H9 (cell line): ENCODE data around the gene OR52B6. TPM values are rescaled to one million over a fixed set of nuclear protein-coding genes. Genes with fewer than 3 reads are reported as not detected.
"Not testable (repeated sequence)": the region's sequence is repeated elsewhere in the genome, so short reads cannot be mapped to it uniquely, and the experiment has no call there.

Source experiments
- DNase-seq: peaks from one replicate; pipeline ENCODE4 v3.0.0-alpha.2; 2017
- H2AFZ ChIP-seq: one replicate; pipeline ENCODE4 v1.6.1; 2013; ENCODE audit warnings: mild to moderate bottlenecking, low read length, control low read depth, moderate library complexity
- H2AK5ac ChIP-seq: 2 replicates; pipeline ENCODE4 v1.6.1; 2013; ENCODE audit warnings: low read length, control low read depth, mixed read lengths; ENCODE audit not compliant: insufficient read length
- H2BK120ac ChIP-seq: one replicate; pipeline ENCODE4 v1.6.1; 2013; ENCODE audit warnings: low read depth, mild to moderate bottlenecking, low read length, control low read depth, inconsistent platforms; ENCODE audit not compliant: poor library complexity, severe bottlenecking
- H2BK12ac ChIP-seq: 2 replicates; pipeline ENCODE4 v1.6.1; 2013; ENCODE audit warnings: low read length, control low read depth, mixed read lengths, low read depth; ENCODE audit not compliant: insufficient read length
- H2BK15ac ChIP-seq: 2 replicates; pipeline ENCODE4 v1.6.1; 2013; ENCODE audit warnings: low read depth, low read length, control low read depth
- H2BK20ac ChIP-seq: one replicate; pipeline ENCODE4 v1.6.1; 2013; ENCODE audit warnings: low read depth, mild to moderate bottlenecking, low read length, control low read depth, inconsistent platforms; ENCODE audit not compliant: poor library complexity, severe bottlenecking
- H2BK5ac ChIP-seq: 2 replicates; pipeline ENCODE4 v1.6.1; 2013; ENCODE audit warnings: low read length, control low read depth, mixed read lengths; ENCODE audit not compliant: insufficient read length
- H3K14ac ChIP-seq: 2 replicates; pipeline ENCODE4 v1.6.1; 2013; ENCODE audit warnings: low read length, control low read depth; ENCODE audit not compliant: insufficient read depth
- H3K18ac ChIP-seq: 2 replicates; pipeline ENCODE4 v1.6.1; 2013; ENCODE audit warnings: low read depth, mild to moderate bottlenecking, mixed read lengths, low read length, control low read depth; ENCODE audit not compliant: insufficient read length
- H3K23ac ChIP-seq: 2 replicates; pipeline ENCODE4 v1.6.1; 2013; ENCODE audit warnings: low read length, control low read depth, mixed read lengths, low read depth; ENCODE audit not compliant: insufficient read length
- H3K23me2 ChIP-seq: 2 replicates; pipeline ENCODE4 v1.6.1; 2013; ENCODE audit warnings: low read depth, mild to moderate bottlenecking, mixed read lengths, low read length, control low read depth; ENCODE audit not compliant: insufficient read length, poor library complexity, severe bottlenecking
- H3K27ac ChIP-seq: 2 replicates; pipeline ENCODE4 v1.5.1; 2013; ENCODE audit warnings: low read length, control low read depth, mixed read lengths, low read depth; ENCODE audit not compliant: insufficient read length
- H3K27me3 ChIP-seq: 2 replicates; pipeline ENCODE4 v1.6.1; 2013; ENCODE audit warnings: low read length, control low read depth, inconsistent platforms; ENCODE audit not compliant: insufficient read depth
- H3K4ac ChIP-seq: 2 replicates; pipeline ENCODE4 v1.6.1; 2013; ENCODE audit warnings: low read depth, mild to moderate bottlenecking, control low read depth, inconsistent platforms, low read length, moderate library complexity
- H3K4me1 ChIP-seq: 2 replicates; pipeline ENCODE4 v1.6.1; 2013; ENCODE audit warnings: low read length, control low read depth, inconsistent platforms; ENCODE audit not compliant: insufficient read depth
- H3K4me2 ChIP-seq: 2 replicates; pipeline ENCODE4 v1.6.1; 2013; ENCODE audit warnings: low read length, control low read depth, mixed read lengths; ENCODE audit not compliant: insufficient read length, insufficient read depth
- H3K56ac ChIP-seq: 2 replicates; pipeline ENCODE4 v1.6.1; 2013; ENCODE audit warnings: low read depth, mild to moderate bottlenecking, mixed read lengths, low read length, control low read depth; ENCODE audit not compliant: insufficient read length
- H3K79me1 ChIP-seq: 2 replicates; pipeline ENCODE4 v1.6.1; 2013; ENCODE audit warnings: low read depth, mild to moderate bottlenecking, moderate library complexity, low read length, control low read depth, inconsistent platforms; ENCODE audit not compliant: insufficient read depth, poor library complexity, severe bottlenecking
- H3K79me2 ChIP-seq: 2 replicates; pipeline ENCODE4 v1.6.1; 2013; ENCODE audit warnings: low read length, control low read depth, inconsistent platforms; ENCODE audit not compliant: insufficient read depth
- H3K9ac ChIP-seq: 2 replicates; pipeline ENCODE4 v1.6.1; 2013; ENCODE audit warnings: low read length, control low read depth, mixed read lengths; ENCODE audit not compliant: insufficient read length; ENCODE audit errors: extremely low read depth
- H3K9me3 ChIP-seq: one replicate; pipeline ENCODE4 v1.6.1; 2013; ENCODE audit warnings: low read depth, low read length, inconsistent platforms; ENCODE audit not compliant: control insufficient read depth
- H3T11ph ChIP-seq: one replicate; pipeline ENCODE4 v1.6.1; 2013; ENCODE audit warnings: mild to moderate bottlenecking, low read length, control low read depth, inconsistent platforms
- H4K20me1 ChIP-seq: one replicate; pipeline ENCODE4 v1.6.1; 2013; ENCODE audit not compliant: control insufficient read depth, insufficient read length, insufficient read depth
- H4K5ac ChIP-seq: 2 replicates; pipeline ENCODE4 v1.6.1; 2013; ENCODE audit warnings: low read depth, mild to moderate bottlenecking, mixed read lengths, low read length, control low read depth; ENCODE audit not compliant: insufficient read length
- H4K8ac ChIP-seq: replicated peaks from 2 replicates; pipeline ENCODE4 v1.6.1; 2013; ENCODE audit warnings: low read length, control low read depth, mixed read lengths, low read depth; ENCODE audit not compliant: insufficient read length
- H4K91ac ChIP-seq: 2 replicates; pipeline ENCODE4 v1.6.1; 2013; ENCODE audit warnings: low read depth, mild to moderate bottlenecking, moderate library complexity, mixed read lengths, low read length, control low read depth; ENCODE audit not compliant: insufficient read length
- H3K27ac Mint-ChIP-seq, 3 experiments: 2 replicates in 2 of 3; 3 replicates in 1 of 3; pipeline ENCODE4 v1.8.0; 2020 to 2021; ENCODE audit warnings: mixed read lengths in 3 of 3, mild to moderate bottlenecking in 1 of 3, moderate library complexity in 1 of 3
- H3K27me3 Mint-ChIP-seq: 2 replicates; pipeline ENCODE4 v1.8.0; 2021; ENCODE audit warnings: low read depth, mild to moderate bottlenecking, moderate library complexity, mixed read lengths
- H3K36me3 Mint-ChIP-seq, 3 experiments: 2 replicates in 2 of 3; 3 replicates in 1 of 3; pipeline ENCODE4 v1.8.0; 2020 to 2021; ENCODE audit warnings: low read depth in 3 of 3, mixed read lengths in 3 of 3; ENCODE audit not compliant: insufficient read depth in 1 of 3
- H3K4me1 Mint-ChIP-seq, 2 experiments: 2 replicates each; pipeline ENCODE4 v1.8.0; 2020; ENCODE audit warnings: mixed read lengths in 2 of 2
- H3K4me3 Mint-ChIP-seq, 2 experiments: 2 replicates in 1 of 2; 3 replicates in 1 of 2; pipeline ENCODE4 v1.8.0; 2020 to 2021; ENCODE audit warnings: mild to moderate bottlenecking in 2 of 2, mixed read lengths in 2 of 2, moderate library complexity in 1 of 2
- H3K9me3 Mint-ChIP-seq, 2 experiments: 2 replicates in 1 of 2; 3 replicates in 1 of 2; pipeline ENCODE4 v1.8.0; 2020; ENCODE audit warnings: mild to moderate bottlenecking in 2 of 2, mixed read lengths in 2 of 2, moderate library complexity in 1 of 2
- WGBS: extraction: QIAGEN DNeasy Blood & Tissue Kit; methylation state at CpG from one replicate; pipeline ENCODE4 v1.1.7; 2013; ENCODE audit warnings: missing lambda C conversion rate, low lambda C conversion rate, mixed read lengths; ENCODE audit not compliant: insufficient read length; ENCODE audit errors: extremely low coverage; 5-methylcytosine and 5-hydroxymethylcytosine counted together
- total RNA-seq: library from RNA; stranded (reverse); gene quantifications from 2 replicates; pipeline ENCODE4 v1.2.1, GENCODE V29; 2021

OR52B6 gene
- total RNA-seq, 1 experiment from 2014 or later, result not detected

DNA sequence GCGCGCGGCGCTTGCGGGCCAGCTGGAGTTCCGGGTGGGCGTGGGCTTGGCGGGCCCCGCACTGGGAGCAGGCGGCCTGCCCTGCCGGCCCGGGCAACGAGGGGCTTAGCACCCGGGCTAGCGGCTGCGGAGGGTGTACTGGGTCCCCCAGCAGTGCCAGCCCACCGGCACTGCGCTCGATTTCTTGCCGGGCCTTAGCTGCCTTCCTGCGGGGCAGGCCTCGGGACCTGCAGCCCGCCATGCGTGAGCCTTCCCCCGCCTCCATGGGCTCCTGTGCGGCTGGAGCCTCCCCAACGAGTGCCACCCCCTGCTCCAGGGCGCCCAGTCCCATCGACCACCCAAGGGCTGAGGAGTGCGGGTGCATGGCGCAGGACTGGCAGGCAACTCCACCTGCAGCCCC, 9.2 kb downstream of the OR52B6 start:
- not testable (repeated sequence) for H3K4me1 Mint-ChIP-seq, H4K8ac ChIP-seq, H3K4ac ChIP-seq, H3K9me3 ChIP-seq, H3K9me3 Mint-ChIP-seq, H2AFZ ChIP-seq, DNase-seq, H3K23me2 ChIP-seq, H3K56ac ChIP-seq, H4K20me1 ChIP-seq, H3K18ac ChIP-seq, H3K79me2 ChIP-seq, H3T11ph ChIP-seq, H2BK120ac ChIP-seq, H3K36me3 Mint-ChIP-seq, H3K27me3 Mint-ChIP-seq, H3K27me3 ChIP-seq, H3K23ac ChIP-seq, H2BK15ac ChIP-seq, H3K79me1 ChIP-seq, H3K27ac Mint-ChIP-seq, H3K4me1 ChIP-seq, H2BK20ac ChIP-seq, H3K4me3 Mint-ChIP-seq, H4K91ac ChIP-seq, H4K5ac ChIP-seq, H3K4me2 ChIP-seq, H2BK5ac ChIP-seq, H3K27ac ChIP-seq, H3K9ac ChIP-seq, H3K14ac ChIP-seq, H2BK12ac ChIP-seq, H2AK5ac ChIP-seq
- no CpG with 5 or more reads among the region's 31 CpGs for WGBS
